Prostate gland (tissue), 2 donors: ENCODE results near the gene C16orf90. TPM values are rescaled to one million over a fixed set of nuclear protein-coding genes. Genes with fewer than 3 reads are reported as not detected.

ENCODE experiments used
- DNase-seq: peaks from one replicate; pipeline ENCODE4 v3.0.0-alpha.2; 2019; ENCODE audit warnings: low spot score
- H3K27ac ChIP-seq, 2 donors: fragments of 200-600 bp; sonication (generic); 2 replicates each; pipeline ENCODE4 v1.5.1; 2017 to 2019
- H3K27me3 ChIP-seq: fragments of 200-600 bp; sonication (generic); replicated peaks from 2 replicates; pipeline ENCODE4 v1.5.1; 2019; ENCODE audit not compliant: insufficient read depth
- H3K36me3 ChIP-seq, 2 donors: fragments of 200-600 bp; sonication (generic); 1 replicate in 1 of 2; 2 replicates in 1 of 2; pipeline versions ENCODE4 v1.5.1 to v1.8.1; 2017 to 2019
- H3K4me1 ChIP-seq: fragments of 200-600 bp; sonication (generic); replicated peaks from 2 replicates; pipeline ENCODE4 v1.5.1; 2019
- H3K4me3 ChIP-seq, 2 donors: fragments of 200-600 bp; sonication (generic); 2 replicates each; pipeline ENCODE4 v1.5.1; 2017 to 2019
- H3K9me3 ChIP-seq: fragments of 200-600 bp; sonication (generic); 2 replicates; pipeline ENCODE4 v1.5.1; 2017
- CTCF ChIP-seq, 4 experiments: fragments of 200-600 bp in 2 of 4; fragments of 450-650 bp in 2 of 4; sonication (generic) in 2 of 4; IDR thresholded peaks; 1 replicate in 3 of 4; 2 replicates in 1 of 4; pipeline ENCODE4 v1.5.1; 2016 to 2019; ENCODE audit warnings: antibody characterized with exemption in 4 of 4, mild to moderate bottlenecking in 2 of 4, moderate library complexity in 2 of 4
- POLR2A ChIP-seq: fragments of 450-650 bp; IDR thresholded peaks from one replicate; pipeline ENCODE4 v1.6.1; 2016; ENCODE audit warnings: antibody characterized with exemption, mild to moderate bottlenecking
- POLR2AphosphoS5 ChIP-seq: sonication (generic); formaldehyde crosslinking; IDR thresholded peaks from one replicate; pipeline ENCODE4 v1.6.1; 2017; ENCODE audit warnings: antibody characterized with exemption
- WGBS: methylation state at CpG from one replicate; pipeline ENCODE4 v1.1.5; 2018; 5-methylcytosine and 5-hydroxymethylcytosine counted together
- intact Hi-C: fragments of 100-400 bp; cut with DNase I; formaldehyde crosslinking; loops from one replicate; pipeline ENCODE4 v1.14.2; 2022
- total RNA-seq, 2 donors: library from RNA; depleted of rRNA; stranded (reverse); fragments of >200 nt; gene quantifications; one replicate each; pipeline ENCODE4 v1.1.0, GENCODE V29; 2016

Gene C16orf90
- total RNA-seq, 2 donors from 2014 or later: 1.1 TPM; not detected in 1

DNA sequence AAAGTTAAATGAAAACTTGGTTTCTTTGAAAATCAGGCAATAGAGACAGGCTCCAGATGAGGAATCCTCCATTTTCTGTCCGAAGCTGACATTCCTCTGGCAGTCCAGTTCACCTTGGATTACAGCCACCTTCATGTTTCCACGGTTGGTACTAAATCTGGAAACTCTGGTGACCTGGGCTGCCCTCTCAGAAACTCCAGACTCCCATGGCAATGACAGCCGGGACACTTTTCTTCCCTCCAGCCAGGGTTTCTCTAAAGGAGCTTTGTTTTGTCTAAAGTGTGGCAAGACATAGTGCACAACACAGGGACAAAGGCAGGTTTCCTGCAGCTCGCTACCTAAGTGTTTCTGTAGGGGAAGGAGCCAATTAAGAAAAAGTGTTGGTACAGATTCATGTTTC is 41.6 kb upstream of the C16orf90 start:
- Histone ChIP-seq H3K27ac (no peak overlapping the region), H3K27me3 (no peaks in the 10 kb centered on the region), H3K9me3 (no peaks in the 10 kb centered on the region), H3K36me3 (no peaks in the 10 kb centered on the region), H3K4me1 (no peaks in the 10 kb centered on the region), H3K4me3 (no peak overlapping the region)
- intact Hi-C loops: no loop called here
- TF ChIP-seq CTCF (IDR thresholded peaks at IDR 0.05) (no peak), POLR2AphosphoS5 (no peak), POLR2A (no peak)
- WGBS: 71% methylated on average over 4 of the region's 4 CpGs
- DNase-seq: no peak

DNA sequence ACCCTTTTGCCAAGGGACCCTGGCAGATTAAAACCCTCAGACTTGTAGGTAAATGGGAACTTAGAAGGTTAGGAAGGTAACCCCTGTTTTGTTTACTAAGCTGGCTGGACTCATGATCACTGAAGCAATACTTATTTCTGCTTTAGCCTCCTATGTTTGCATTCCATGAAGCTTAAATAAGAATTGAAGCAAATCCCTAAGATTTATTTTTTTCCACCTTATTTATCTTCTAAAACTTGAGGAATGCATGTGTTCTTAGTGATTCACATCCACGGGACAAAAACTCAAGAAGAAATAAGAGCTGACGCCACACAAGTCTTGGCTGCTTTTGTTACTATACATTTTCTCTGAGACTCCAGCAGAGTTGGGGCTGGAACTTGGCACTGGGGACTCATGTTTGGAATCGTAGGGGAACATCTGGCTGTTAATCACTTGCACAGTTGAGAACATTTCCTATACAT is 41.0 kb upstream of the C16orf90 start:
- Histone ChIP-seq H3K4me3 (no peak overlapping the region), H3K27ac (no peak overlapping the region), H3K36me3 (peaks cover 0 to under 1% of the 10 kb centered on the region in 2 donors), H3K9me3 (no peaks in the 10 kb centered on the region), H3K4me1 (no peaks in the 10 kb centered on the region), H3K27me3 (no peaks in the 10 kb centered on the region)
- 66% methylated on average over 3 of the region's 3 CpGs for WGBS
- TF ChIP-seq POLR2AphosphoS5 (no peak), CTCF (IDR thresholded peaks at IDR 0.05) (no peak), POLR2A (no peak)
- DNase-seq: no peak
- intact Hi-C loops: no loop called here

DNA sequence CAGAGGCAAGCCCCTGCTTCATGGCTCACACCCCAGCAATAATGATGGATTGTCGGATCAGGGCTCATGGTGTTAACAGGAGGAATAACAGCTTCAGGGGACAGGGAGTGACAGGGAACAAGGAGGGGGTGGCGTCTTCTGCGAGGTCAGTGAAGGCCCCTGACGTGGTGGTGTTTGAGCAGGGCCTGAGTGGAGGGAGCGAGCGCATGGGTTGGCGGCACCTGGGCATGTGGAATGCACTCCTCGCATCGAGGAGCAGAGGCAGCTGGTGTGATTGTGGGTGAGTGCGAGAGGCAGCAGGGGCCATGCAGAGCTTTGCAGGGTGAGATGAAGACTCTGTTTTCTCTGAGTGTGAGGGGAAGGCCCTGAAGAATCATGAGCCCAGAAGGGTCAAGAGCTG is 38.8 kb upstream of the C16orf90 start:
- no peaks in the 10 kb centered on the region for H3K4me1 ChIP-seq
- H3K27ac ChIP-seq: no peak overlapping the region
- intact Hi-C loops: no loop called here
- H3K36me3 ChIP-seq: peaks cover 4 to 8% of the 10 kb centered on the region in 2 donors
- H3K27me3 ChIP-seq: no peaks in the 10 kb centered on the region
- H3K4me3 ChIP-seq: no peak overlapping the region
- no peaks in the 10 kb centered on the region for H3K9me3 ChIP-seq
- 89% methylated on average over 10 of the region's 10 CpGs for WGBS
- no peak for DNase-seq
- TF ChIP-seq POLR2A (no peak), CTCF (IDR thresholded peaks at IDR 0.05) (no peak), POLR2AphosphoS5 (no peak)

GRCh38 chr16:3532741-3533140 is 37.5 kb upstream of the C16orf90 start:
- no peak for TF ChIP-seq CTCF (IDR thresholded peaks at IDR 0.05)
- no peak for TF ChIP-seq POLR2A

GRCh38 chr16:3530371-3530914 is 35.2 kb upstream of the C16orf90 start:
- Histone ChIP-seq H3K4me3 (no peak overlapping the region), H3K27ac (no peak overlapping the region), H3K9me3 (no peaks in the 10 kb centered on the region), H3K4me1 (no peaks in the 10 kb centered on the region), H3K36me3 (peaks cover 4 to 8% of the 10 kb centered on the region in 2 donors), H3K27me3 (no peaks in the 10 kb centered on the region)
- no peak for TF ChIP-seq POLR2A
- TF ChIP-seq CTCF (IDR thresholded peaks at IDR 0.05): no peak
- TF ChIP-seq POLR2AphosphoS5: no peak
- no peak for DNase-seq
- intact Hi-C loops: no loop called here
- 89% methylated on average over 12 of the region's 12 CpGs for WGBS

More at GRCh38 chr16:3532741-3533140, 37.5 kb upstream of the C16orf90 start:
- no peak for DNase-seq
- no peak overlapping the region for H3K4me3 ChIP-seq
- peaks cover 4 to 8% of the 10 kb centered on the region in 2 donors for H3K36me3 ChIP-seq
- intact Hi-C loops: no loop called here
- WGBS: 90% methylated on average over 12 of the region's 12 CpGs
- no peaks in the 10 kb centered on the region for H3K9me3 ChIP-seq
- no peaks in the 10 kb centered on the region for H3K27me3 ChIP-seq
- H3K27ac ChIP-seq: no peak overlapping the region
- no peaks in the 10 kb centered on the region for H3K4me1 ChIP-seq
